Neuronal stem cell (in vitro differentiated cells): ENCODE results near the gene AHCYL2.

Experiments
- DNase-seq: peaks from one replicate; pipeline ENCODE4 v3.0.0-alpha.2; 2013; ENCODE audit warnings: low spot score
- H2AFZ ChIP-seq: one replicate; pipeline ENCODE4 v1.6.1; 2013; ENCODE audit warnings: mild to moderate bottlenecking, low read length, inconsistent platforms
- H2AK5ac ChIP-seq: 2 replicates; pipeline ENCODE4 v1.6.1; 2013; ENCODE audit warnings: low read depth, mild to moderate bottlenecking, inconsistent platforms, low read length, moderate library complexity, mixed read lengths
- H2BK120ac ChIP-seq: 2 replicates; pipeline ENCODE4 v1.6.1; 2013; ENCODE audit warnings: low read depth, mild to moderate bottlenecking, inconsistent platforms, low read length, moderate library complexity, mixed read lengths
- H2BK12ac ChIP-seq: one replicate; pipeline ENCODE4 v1.6.1; 2013; ENCODE audit warnings: low read length, inconsistent platforms
- H2BK15ac ChIP-seq: 2 replicates; pipeline ENCODE4 v1.6.1; 2013; ENCODE audit warnings: mild to moderate bottlenecking, low read length, inconsistent platforms, mixed read lengths
- H2BK5ac ChIP-seq: one replicate; pipeline ENCODE4 v1.6.1; 2013; ENCODE audit warnings: inconsistent platforms, mild to moderate bottlenecking, low read length, moderate library complexity
- H3K14ac ChIP-seq: one replicate; pipeline ENCODE4 v1.6.1; 2013; ENCODE audit warnings: low read length, inconsistent platforms
- H3K18ac ChIP-seq: 2 replicates; pipeline ENCODE4 v1.6.1; 2013; ENCODE audit warnings: low read length, inconsistent platforms
- H3K23ac ChIP-seq: 2 replicates; pipeline ENCODE4 v1.6.1; 2013; ENCODE audit warnings: low read depth, mild to moderate bottlenecking, mixed read lengths, low read length, inconsistent platforms; ENCODE audit not compliant: poor library complexity
- H3K27ac ChIP-seq: replicated peaks from 3 replicates; pipeline ENCODE4 v1.5.1; 2013; ENCODE audit warnings: low read length, inconsistent platforms
- H3K27me3 ChIP-seq, 3 experiments: 2 replicates each; pipeline ENCODE4 v1.6.1; 2013; ENCODE audit warnings: low read length in 3 of 3, mild to moderate bottlenecking in 2 of 3, inconsistent platforms in 1 of 3, low read depth in 1 of 3, mixed read lengths in 1 of 3, moderate library complexity in 1 of 3; ENCODE audit not compliant: control insufficient read depth in 3 of 3, insufficient read depth in 3 of 3
- H3K36me3 ChIP-seq, 2 donors: replicated peaks in 1 of 2; 2 replicates each; pipeline ENCODE4 v1.6.1; 2013; ENCODE audit warnings: low read length in 2 of 2; ENCODE audit not compliant: control insufficient read depth in 2 of 2, insufficient read depth in 2 of 2
- H3K4ac ChIP-seq: 2 replicates; pipeline ENCODE4 v1.6.1; 2013; ENCODE audit warnings: inconsistent platforms, mild to moderate bottlenecking, low read length, moderate library complexity
- H3K4me1 ChIP-seq, 2 donors: 1 replicate in 1 of 2; 2 replicates in 1 of 2; pipeline ENCODE4 v1.6.1; 2013; ENCODE audit warnings: low read length in 2 of 2, low read depth in 1 of 2; ENCODE audit not compliant: control insufficient read depth in 2 of 2, insufficient read depth in 1 of 2
- H3K4me2 ChIP-seq: one replicate; pipeline ENCODE4 v1.6.1; 2013; ENCODE audit warnings: mild to moderate bottlenecking, low read length, inconsistent platforms; ENCODE audit not compliant: insufficient read depth, poor library complexity, severe bottlenecking
- H3K4me3 ChIP-seq, 2 donors: 2 replicates each; pipeline ENCODE4 v1.5.1; 2013; ENCODE audit warnings: low read length in 2 of 2, mild to moderate bottlenecking in 2 of 2, inconsistent platforms in 1 of 2, moderate library complexity in 1 of 2
- H3K79me1 ChIP-seq: one replicate; pipeline ENCODE4 v1.6.1; 2013; ENCODE audit warnings: low read depth, mild to moderate bottlenecking, inconsistent platforms, low read length, moderate library complexity
- H3K9ac ChIP-seq: one replicate; pipeline ENCODE4 v1.6.1; 2013; ENCODE audit warnings: mild to moderate bottlenecking, low read depth, low read length, inconsistent platforms; ENCODE audit not compliant: poor library complexity
- H3K9me3 ChIP-seq, 2 donors: replicated peaks in 1 of 2; 2 replicates each; pipeline versions ENCODE3 to v1.6.1; 2013; ENCODE audit warnings: low read length in 2 of 2, mild to moderate bottlenecking in 2 of 2, inconsistent platforms in 1 of 2, low read depth in 1 of 2, mixed read lengths in 1 of 2, moderate library complexity in 1 of 2; ENCODE audit not compliant: control insufficient read depth in 2 of 2, insufficient read depth in 1 of 2
- H4K8ac ChIP-seq: one replicate; pipeline ENCODE4 v1.6.1; 2013; ENCODE audit warnings: low read depth, mild to moderate bottlenecking, inconsistent platforms, low read length, moderate library complexity
- H4K91ac ChIP-seq: one replicate; pipeline ENCODE4 v1.6.1; 2013; ENCODE audit warnings: low read length, low read depth, mild to moderate bottlenecking, inconsistent platforms; ENCODE audit not compliant: poor library complexity
- WGBS, 2 donors: extraction: QIAGEN DNeasy Blood & Tissue Kit; methylation state at CpG; one replicate each; pipeline ENCODE4 v1.1.7; 2013; ENCODE audit warnings: missing lambda C conversion rate in 2 of 2, mixed read lengths in 1 of 2; ENCODE audit not compliant: insufficient read length in 2 of 2, insufficient replicate concordance in 1 of 2; ENCODE audit errors: extremely low coverage in 2 of 2; 5-methylcytosine and 5-hydroxymethylcytosine counted together

AHCYL2 gene

GRCh38 chr7:129265328-129265727, 40.5 kb downstream of the AHCYL2 start:
- H2AFZ ChIP-seq = no peak overlapping the region
- WGBS, 2 donors = no CpG with 5 or more reads among the region's 1 CpG
- no peak overlapping the region for H4K8ac ChIP-seq
- H3K14ac ChIP-seq = no peak overlapping the region
- no peak overlapping the region for H2BK120ac ChIP-seq
- no peak overlapping the region for H3K4me2 ChIP-seq
- H3K9ac ChIP-seq = no peak overlapping the region
- peaks cover 4 to 10% of the 10 kb centered on the region in 2 donors for H3K4me1 ChIP-seq
- H2BK5ac ChIP-seq = no peak overlapping the region
- peaks cover 1% of the 10 kb centered on the region for H3K79me1 ChIP-seq
- H2AK5ac ChIP-seq = no peak overlapping the region
- no peak overlapping the region for H4K91ac ChIP-seq
- no peak for DNase-seq
- H3K27me3 ChIP-seq = no peaks in the 10 kb centered on the region
- no peak overlapping the region for H3K4me3 ChIP-seq
- no peak overlapping the region for H2BK15ac ChIP-seq
- H3K9me3 ChIP-seq = peaks cover 0 to 6% of the 10 kb centered on the region in 2 donors
- no peak overlapping the region for H3K27ac ChIP-seq
- H3K18ac ChIP-seq = no peak overlapping the region
- no peak overlapping the region for H2BK12ac ChIP-seq
- H3K23ac ChIP-seq = no peak overlapping the region
- no peaks in the 10 kb centered on the region for H3K36me3 ChIP-seq
- H3K4ac ChIP-seq = no peak overlapping the region

- peaks cover 4 to 10% of the 10 kb centered on the region in 2 donors for H3K4me1 ChIP-seq
- peaks cover 1% of the 10 kb centered on the region for H3K79me1 ChIP-seq
- no peak overlapping the region for H2BK15ac ChIP-seq
- no CpG with 5 or more reads among the region's 6 CpGs for WGBS, 2 donors
- H2AK5ac ChIP-seq = no peak overlapping the region
- no peak overlapping the region for H3K4me3 ChIP-seq
- no peak overlapping the region for H3K14ac ChIP-seq
- no peak overlapping the region for H3K9ac ChIP-seq
- no peak overlapping the region for H3K4me2 ChIP-seq
- no peak overlapping the region for H3K23ac ChIP-seq
- no peak overlapping the region for H2AFZ ChIP-seq
- peaks cover 0 to 6% of the 10 kb centered on the region in 2 donors for H3K9me3 ChIP-seq
- DNase-seq = no peak
- no peak overlapping the region for H4K8ac ChIP-seq
- no peaks in the 10 kb centered on the region for H3K27me3 ChIP-seq
- H2BK5ac ChIP-seq = no peak overlapping the region
- no peak overlapping the region for H3K4ac ChIP-seq
- no peak overlapping the region for H4K91ac ChIP-seq
- H3K27ac ChIP-seq = no peak overlapping the region
- H3K18ac ChIP-seq = no peak overlapping the region
- no peak overlapping the region for H2BK120ac ChIP-seq
- no peak overlapping the region for H2BK12ac ChIP-seq
- no peaks in the 10 kb centered on the region for H3K36me3 ChIP-seq
These were observed 41.4 kb downstream of the AHCYL2 start for GRCh38 chr7:129266181-129266580.

- Histone ChIP-seq H2BK120ac (no peak overlapping the region), H3K18ac (no peak overlapping the region), H4K8ac (no peak overlapping the region), H4K91ac (no peak overlapping the region), H3K27me3 (no peaks in the 10 kb centered on the region), H3K9me3 (peaks cover 10 to 22% of the 10 kb centered on the region in 2 donors), H3K4me3 (no peak overlapping the region), H3K9ac (no peak overlapping the region), H3K14ac (no peak overlapping the region), H2AK5ac (no peak overlapping the region), H3K4me2 (no peak overlapping the region), H3K79me1 (peaks cover 1% of the 10 kb centered on the region), H2BK5ac (no peak overlapping the region), H3K27ac (no peak overlapping the region), H3K4me1 (peaks cover 0 to 4% of the 10 kb centered on the region in 2 donors), H3K4ac (no peak overlapping the region), H3K23ac (no peak overlapping the region), H2BK15ac (no peak overlapping the region), H2AFZ (no peak overlapping the region), H2BK12ac (no peak overlapping the region), H3K36me3 (peaks cover 8 to 17% of the 10 kb centered on the region in 2 donors)
- no CpG with 5 or more reads among the region's 3 CpGs for WGBS, 2 donors
- no peak for DNase-seq
These were observed 45.2 kb downstream of the AHCYL2 start for GRCh38 chr7:129270077-129270476.

GRCh38 chr7:129271500-129272355, 46.9 kb downstream of the AHCYL2 start:
- H3K4me1 ChIP-seq = no peaks in the 10 kb centered on the region
- no peak overlapping the region for H2AK5ac ChIP-seq
- no peak overlapping the region for H3K18ac ChIP-seq
- H3K4me3 ChIP-seq = no peak overlapping the region
- WGBS, 2 donors = no CpG with 5 or more reads among the region's 5 CpGs
- peaks cover 8 to 17% of the 10 kb centered on the region in 2 donors for H3K36me3 ChIP-seq
- no peak overlapping the region for H2BK120ac ChIP-seq
- H3K4me2 ChIP-seq = no peak overlapping the region
- H3K27ac ChIP-seq = no peak overlapping the region
- no peaks in the 10 kb centered on the region for H3K27me3 ChIP-seq
- no peak overlapping the region for H2BK15ac ChIP-seq
- H4K8ac ChIP-seq = no peak overlapping the region
- no peak overlapping the region for H3K23ac ChIP-seq
- peaks cover 1% of the 10 kb centered on the region for H3K79me1 ChIP-seq
- no peak overlapping the region for H2BK5ac ChIP-seq
- no peak overlapping the region for H4K91ac ChIP-seq
- H2AFZ ChIP-seq = no peak overlapping the region
- DNase-seq = no peak
- no peak overlapping the region for H3K14ac ChIP-seq
- H2BK12ac ChIP-seq = no peak overlapping the region
- H3K9ac ChIP-seq = no peak overlapping the region
- peaks cover 10 to 22% of the 10 kb centered on the region in 2 donors for H3K9me3 ChIP-seq
- H3K4ac ChIP-seq = no peak overlapping the region
